CD4-positive, alpha-beta T cell treated with Interleukin-15 for 1 hour (primary cell): ENCODE data around the gene NUB1.

ENCODE experiments used
- DNase-seq: peaks from one replicate; pipeline ENCODE4 v3.0.0-alpha.2; 2020

The NUB1 gene

DNA sequence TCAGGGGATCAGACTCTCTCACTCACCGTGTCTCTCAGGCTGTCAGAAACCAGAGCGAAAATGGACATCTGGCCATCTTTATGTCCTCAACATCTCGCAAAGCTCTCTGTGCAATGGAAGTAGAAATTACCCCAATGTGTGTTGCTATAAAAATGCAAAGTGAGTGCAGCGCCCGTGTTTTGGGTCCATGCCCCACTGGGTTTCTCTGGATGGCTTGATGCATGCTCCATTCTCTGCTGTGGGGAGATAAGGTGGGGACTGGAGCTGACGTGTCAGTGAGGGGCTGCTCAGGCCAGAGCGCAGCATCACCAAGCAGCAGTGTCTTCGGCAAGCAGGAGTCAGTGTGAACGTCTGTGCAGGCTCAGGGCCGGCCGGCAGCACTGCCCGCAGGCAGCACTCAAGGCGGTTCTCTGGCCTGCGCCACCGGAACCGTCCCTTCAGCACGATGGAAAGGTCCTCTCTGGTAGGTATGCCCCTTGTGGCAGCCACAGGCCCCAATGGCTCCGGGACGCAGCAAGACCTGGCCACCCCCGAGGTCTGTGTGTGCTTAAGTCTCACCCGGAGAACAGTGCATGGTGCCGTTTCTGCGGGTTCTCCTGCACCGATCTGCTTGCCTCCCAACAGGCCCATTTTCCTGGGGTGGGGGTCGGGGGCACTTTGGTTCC lies 38.1 kb downstream of the NUB1 start:
- no peak for DNase-seq

DNA sequence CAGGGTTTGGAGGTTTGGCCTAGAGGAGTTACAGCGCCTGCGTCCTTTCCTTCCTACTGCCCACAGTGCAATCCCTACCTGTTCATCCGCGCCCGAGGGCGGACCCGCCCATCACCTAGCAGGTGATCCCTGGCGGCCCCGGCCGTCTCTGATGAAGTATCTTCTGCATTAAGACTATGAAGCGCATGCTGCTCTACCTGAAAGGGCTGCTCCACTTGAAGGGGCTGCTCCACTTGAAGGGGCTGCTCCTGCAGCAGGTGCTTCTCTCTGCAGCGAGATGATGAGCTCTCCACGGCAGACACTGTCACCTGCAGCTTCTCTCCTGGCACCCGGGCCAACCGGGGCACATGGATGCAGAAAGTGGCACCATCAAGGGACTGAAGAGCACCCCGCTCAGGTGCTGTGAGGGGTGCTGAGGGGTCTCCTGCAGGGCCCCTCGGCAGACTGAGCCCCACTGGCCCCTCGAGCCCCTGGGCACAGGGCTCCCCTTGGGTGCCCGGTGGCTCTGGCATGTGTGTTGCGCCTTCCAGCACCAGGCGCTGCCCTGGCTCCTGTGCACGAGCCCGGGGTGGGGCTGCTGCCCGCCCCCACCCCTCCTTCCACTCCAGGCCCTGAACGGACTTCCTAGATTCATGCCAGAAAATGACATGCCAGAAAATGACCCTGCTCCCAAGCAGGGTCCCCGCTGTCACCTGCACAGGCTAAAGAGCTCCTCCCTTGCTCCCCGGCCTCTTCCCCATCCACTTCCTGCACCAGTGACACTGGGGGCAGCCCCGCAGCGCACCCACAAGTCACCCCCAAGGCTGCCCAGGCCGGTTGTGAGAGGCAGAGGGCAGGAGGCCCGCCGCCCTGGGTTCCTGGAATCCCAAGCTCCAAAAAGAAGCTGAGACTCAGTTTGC lies 38.8 kb downstream of the NUB1 start:
- DNase-seq, result no peak

DNA sequence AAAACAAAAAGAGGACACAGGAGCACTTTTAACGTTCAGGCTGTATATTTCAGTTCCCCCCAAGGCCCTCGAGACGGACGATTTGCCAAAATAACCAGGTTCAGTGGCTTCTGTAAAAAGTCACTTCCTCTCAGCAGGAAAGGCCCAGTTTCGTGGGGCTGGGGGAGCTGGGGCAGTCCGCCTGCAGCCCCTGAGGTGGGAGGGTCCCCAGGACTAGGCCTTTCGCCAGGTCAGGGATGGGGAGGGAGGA lies 39.4 kb downstream of the NUB1 start:
- DNase-seq, result peak; percentile 35

DNA sequence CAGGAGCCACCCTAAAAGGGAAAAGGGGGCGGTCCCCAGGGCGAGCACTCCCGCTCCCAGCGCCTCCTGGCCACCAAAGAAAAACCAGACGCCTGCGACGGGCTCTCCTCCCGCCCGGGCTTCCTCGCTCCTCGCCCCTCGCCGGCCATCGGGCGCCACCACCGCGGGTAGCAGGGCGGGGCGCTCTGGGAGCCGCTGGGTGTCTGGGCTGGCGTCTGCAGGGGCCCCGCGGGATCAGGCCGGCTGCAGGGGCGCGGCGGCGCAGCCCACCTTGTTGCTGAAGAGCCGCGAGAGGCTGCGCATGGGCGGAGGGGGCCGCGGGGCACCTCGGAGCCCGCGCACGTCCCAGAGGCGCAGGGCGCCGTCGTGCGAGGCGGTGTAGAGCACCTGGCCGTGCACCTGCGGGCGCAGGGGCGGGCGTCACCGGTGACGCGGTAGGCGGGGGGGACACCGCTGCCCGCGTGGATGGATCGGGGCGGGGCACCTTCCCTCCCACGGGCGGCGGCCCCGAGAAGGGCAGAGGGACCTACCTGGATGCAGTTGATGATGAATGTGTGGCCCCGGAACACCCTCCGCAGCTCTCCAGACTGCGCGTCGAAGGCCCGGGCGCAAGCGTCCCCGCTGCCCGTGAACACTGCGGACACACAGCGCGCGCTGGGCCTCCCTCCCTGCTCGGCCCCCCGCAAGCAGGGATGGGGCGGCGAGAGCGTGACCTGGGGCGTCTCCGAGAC lies 39.9 kb downstream of the NUB1 start:
- peak; percentile 81 for DNase-seq

DNA sequence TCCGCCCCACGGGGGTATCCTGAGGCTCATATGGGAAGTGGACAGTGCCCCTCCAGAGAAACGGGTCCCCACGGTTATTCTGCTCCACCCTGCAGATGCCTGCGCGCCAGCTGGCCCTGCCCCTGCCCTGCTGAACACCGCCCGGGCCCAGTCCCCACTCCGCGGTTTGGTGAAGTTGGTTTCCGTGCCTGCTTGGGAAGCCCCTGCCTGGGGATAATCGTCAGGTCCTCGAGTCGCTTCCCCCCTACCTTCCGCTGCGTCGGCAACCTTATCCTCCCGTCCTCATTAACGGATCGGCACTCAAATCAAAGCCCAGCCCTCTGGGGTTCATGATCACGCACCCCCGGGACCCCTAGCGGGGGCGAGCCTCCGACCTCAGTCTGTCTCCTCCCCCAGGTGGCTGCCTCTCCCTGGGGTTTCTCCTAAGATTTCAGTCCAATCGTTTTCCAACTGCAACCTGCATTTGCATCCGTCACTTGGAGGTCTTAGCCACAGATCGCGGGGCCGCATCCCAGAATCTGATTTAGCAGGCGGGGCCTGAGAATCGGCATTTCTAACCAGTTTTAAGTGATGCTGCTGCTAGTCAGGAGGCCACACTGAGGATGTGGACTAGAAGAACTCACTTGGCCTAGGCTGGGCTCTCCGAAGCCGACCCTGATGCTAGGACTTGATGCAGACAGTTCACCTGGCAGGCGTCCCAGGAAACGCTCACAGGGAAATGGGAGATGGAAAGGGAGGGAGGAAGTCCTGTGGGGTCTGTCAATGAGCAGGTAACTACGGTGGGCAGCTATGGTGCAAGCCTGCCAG lies 40.7 kb downstream of the NUB1 start:
- DNase-seq, result peak; percentile 66

DNA sequence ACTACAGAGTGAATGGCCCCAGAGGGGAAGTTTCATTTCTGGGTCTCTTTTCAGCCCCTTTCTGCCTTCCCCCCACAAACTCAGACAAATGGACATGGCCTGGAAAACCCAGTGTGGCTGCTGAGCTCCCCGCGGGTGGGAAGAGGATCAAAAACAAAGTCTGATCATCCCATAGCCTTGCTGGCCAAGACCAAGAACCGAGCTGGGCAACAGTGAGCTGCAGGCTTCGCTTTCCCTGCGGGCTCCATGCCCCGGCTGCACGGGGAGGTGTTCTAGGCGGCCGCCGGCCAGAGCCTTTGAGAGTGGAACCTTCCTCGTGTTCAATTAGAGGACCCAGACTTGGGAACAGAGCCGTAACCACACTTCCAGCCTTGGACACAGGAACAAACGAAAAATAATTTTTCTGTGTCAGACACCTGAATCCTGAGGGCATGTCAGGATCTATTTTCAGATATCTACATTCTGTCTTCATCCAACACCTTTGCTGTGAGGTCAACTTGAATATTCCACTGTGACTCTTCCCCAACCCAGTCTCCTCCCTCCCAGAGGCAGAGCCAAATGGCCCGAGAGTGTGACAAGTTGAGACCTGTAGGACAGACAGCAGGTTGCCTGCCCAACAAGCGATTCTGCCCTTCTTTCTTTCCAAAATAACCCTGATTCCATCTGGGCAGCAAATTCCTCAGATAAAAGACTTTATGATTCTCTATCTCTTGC lies 42.2 kb downstream of the NUB1 start:
- no peak for DNase-seq

DNA sequence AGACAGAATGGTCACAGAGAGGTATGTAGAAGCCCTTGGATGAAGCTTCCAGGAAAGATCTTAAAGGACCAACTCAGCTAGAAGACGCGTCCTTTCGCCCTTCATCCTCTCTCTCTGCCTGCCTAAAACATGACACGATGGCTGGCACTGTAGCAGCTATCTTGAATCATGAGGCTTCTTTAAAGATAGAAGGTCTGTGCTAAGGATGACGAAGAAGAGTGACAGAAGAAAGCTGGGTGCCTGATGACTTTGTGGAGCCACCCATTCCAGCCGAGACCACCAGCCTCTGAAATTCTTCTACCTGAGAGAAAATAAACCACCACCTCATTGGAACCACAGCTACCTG lies 42.7 kb downstream of the NUB1 start:
- DNase-seq, result no peak

DNA sequence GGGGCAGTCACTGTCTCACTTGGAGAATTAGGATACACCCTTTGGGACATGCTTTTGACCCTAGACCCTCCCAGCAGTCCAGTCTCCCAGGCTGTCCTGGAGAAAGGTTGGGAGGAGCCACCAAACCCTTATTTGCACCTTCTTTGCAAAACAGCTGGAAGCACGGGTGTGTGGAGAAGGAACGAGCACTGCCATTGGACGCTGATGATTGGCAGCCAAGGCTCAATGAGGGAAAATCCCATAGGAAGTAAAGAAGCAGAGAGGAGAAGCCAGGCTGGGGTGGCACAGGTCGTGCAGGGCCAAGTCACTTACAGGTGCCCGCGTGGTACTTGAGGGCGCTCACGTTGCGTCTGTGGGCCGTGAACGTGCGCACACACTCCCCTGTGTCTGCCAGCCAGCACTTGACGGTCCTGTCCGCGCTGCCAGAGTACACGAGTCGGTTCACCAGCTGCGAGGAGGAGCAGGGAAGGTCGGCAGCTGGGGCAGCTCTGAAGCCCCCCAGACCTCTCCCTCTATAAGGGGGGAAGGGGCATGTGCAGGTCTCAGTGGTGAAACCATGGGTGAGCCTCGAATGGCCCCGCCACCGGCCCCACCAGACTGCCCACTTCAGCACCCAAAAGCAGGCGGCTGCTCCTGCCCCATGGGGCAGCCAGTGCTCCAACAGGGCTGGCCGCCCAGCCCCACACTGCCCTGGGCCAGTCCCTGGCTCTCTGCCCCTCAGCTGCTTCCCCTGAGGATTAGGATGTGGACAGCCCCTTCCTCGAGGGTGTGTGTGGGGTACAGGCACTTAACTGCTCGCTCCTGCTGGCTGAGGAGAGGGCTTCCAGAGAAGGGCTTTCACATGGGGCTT lies 43.4 kb downstream of the NUB1 start:
- peak; percentile 14 for DNase-seq

DNA sequence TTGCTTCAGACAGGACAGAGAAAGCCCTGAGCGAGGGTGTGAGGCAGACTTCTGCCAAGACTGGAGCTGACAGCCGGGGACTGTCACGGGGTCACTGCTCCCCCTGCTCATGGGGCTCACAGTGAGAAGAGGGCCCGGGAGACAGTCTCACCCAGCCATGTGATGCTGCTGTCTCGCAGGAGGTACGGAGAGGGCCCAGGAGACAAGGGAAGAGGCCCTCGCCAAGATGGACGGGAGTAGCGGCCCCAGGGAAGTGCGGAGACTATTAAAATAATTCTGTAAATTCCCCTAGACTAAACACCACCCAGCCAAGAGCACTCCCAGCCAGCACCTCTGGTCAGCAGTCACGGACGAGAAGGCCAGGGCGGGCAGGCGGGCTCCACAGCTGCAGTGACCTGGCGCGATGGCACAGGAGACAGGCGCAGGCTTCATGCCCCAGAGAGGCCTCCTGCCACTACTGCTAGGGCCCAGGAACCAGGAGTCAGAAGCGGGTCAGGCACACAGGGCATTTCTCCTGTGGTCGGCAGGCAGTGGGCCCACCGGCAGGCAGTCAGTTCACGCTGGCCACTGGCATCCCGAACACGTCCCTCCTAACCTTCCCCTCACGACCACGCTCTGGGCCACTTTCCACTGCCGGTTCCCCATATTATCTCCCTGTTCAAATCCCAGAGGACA lies 44.2 kb downstream of the NUB1 start:
- peak; percentile 10 for DNase-seq

DNA sequence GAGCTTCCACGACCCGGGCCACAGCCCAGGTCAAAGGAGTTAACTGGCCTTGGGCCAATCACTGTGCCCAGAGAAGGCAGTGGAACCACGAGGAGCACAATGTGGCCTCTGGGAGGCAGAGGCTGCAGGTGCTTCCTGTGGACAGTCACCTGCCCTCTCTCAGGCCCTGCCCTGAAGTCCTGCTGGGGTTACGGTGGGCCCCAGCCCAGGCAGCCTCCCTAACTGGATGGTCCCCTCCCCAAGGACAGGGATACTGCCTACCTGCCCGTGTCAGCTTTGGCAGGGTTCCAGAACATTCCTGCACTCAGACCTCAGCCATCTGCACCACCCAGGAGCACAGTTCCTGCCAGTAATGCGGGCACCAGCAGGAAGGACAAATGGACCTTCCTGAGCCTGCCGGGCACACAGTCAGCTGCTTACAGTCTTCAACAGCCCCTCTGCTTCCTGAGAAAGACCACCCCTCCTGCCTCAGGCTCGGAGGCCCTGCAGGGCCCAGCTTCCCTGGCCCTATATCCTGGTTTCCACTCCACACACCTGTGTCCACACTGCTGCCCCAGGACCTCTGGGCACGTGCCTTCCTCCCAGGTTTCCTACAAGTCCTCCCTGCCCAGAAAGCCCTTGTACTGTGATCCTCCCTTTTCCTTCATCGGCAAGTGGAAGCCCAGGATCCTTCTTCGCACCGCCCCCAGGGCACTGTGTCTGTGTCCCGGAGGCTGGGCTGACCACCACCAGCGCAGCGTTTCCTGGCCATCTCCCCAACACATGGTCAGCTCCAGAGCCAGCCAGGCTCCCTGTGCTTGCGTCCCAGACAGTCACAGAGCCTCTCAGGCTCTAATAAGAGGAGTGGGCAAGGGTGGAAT lies 44.9 kb downstream of the NUB1 start:
- peak; percentile 15 for DNase-seq

DNA sequence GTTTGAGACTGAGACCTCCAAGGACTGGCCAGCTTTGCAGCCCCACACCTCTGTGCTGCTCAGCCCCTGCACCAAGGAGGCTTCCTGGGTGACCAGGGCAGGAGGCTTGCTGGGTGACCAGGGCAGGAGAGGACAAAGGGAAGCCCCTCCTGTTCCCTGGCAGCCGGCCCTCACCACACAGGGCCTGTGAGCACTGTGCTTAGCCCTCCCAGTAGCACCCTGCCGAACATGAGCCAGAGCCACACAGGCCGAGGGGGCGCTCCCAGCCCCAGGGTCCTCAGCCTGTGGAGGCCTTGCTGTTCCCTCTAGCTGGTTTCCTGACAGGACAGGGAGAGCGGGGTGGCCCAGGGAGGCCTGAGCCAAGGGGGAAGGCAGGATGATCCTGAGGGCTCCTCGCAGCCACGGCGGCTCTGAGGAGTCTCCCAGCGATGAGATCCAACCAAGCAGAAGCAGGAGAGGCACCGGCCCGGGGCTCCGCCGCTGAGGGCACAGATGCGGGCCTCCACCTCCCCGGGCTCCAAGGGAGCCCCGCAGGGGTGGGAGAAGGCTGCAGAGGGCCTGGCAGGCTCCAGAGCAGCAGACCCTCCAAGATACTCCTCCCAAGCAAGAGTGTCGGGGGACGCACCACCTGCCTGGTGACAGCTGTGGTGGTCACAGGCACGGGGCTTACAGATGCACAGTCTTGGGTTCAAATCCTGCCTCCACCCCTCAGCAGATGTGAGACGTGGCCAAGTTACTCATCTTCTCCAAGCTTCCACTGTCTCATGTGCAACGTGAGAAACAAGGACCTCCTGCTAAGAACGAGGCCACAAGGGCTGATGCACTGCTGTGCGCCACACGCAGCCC lies 45.8 kb downstream of the NUB1 start:
- DNase-seq, result peak; percentile 9

DNA sequence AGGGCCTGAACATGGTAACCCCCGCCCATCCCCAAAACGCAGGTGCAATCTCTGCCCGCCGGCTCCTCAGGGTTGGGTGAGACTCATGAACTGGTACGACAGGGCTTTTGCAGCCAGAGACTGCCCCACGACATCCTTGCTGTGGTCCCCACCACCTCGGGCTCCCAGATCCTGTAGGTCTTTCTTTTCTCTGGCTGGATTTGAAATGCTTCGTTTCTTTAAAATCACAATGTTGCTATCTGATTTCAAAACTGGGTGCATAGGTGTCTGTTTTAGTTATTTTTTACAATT lies 46.3 kb downstream of the NUB1 start:
- peak; percentile 9 for DNase-seq

DNA sequence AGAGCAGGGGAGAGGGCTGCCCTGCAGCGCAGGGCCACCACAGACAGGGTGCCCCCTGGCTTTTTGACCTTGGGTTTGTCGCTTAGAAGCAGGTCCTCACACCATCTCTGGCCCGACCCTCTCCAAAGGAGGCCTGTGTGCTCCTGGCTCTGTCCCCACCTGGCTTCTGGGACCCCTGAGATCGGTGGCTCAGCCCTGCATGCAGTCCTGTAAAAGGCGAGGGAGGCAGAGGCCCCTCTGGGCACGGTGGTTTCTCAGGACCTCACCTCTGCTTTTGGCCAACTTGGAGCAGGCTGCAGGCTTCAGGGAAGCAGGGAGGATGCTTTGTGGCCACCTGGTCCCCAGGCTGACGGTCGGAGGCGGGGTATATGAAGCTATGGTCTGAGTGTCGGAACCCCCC lies 46.8 kb downstream of the NUB1 start:
- DNase-seq, result peak; percentile 10

DNA sequence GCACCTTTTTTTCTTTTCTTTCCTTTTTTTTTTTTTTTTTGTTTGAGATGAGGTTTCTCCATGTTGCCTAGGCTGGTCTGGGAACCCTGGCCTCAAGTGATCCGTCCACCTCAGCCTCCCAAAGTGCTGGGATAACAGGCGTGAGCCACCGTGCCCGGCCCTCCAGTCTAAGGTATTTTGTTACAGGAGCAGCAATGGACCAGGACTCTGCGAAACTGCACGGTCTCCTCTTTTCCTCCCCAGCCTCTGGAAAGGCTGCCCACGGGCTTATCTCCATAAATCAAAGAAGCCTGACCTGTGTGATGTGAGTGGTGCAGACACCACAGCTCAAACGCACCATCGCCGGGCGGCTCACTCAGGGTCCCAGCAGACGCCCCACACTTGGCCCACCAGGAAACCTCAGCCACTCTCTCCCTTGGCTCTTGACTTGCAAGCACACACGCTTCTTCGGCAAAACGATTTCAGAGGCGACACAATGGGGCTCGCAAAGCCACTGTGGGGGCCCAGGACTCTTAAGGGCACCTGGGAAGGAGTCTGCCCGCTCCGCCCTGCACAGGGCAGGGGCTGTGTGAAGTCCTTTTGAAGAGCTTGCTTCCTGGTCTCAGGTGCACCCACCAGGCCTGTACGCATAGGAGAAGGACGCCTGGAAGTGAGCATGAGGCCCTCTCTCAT lies 47.6 kb downstream of the NUB1 start:
- peak; percentile 5 for DNase-seq

DNA sequence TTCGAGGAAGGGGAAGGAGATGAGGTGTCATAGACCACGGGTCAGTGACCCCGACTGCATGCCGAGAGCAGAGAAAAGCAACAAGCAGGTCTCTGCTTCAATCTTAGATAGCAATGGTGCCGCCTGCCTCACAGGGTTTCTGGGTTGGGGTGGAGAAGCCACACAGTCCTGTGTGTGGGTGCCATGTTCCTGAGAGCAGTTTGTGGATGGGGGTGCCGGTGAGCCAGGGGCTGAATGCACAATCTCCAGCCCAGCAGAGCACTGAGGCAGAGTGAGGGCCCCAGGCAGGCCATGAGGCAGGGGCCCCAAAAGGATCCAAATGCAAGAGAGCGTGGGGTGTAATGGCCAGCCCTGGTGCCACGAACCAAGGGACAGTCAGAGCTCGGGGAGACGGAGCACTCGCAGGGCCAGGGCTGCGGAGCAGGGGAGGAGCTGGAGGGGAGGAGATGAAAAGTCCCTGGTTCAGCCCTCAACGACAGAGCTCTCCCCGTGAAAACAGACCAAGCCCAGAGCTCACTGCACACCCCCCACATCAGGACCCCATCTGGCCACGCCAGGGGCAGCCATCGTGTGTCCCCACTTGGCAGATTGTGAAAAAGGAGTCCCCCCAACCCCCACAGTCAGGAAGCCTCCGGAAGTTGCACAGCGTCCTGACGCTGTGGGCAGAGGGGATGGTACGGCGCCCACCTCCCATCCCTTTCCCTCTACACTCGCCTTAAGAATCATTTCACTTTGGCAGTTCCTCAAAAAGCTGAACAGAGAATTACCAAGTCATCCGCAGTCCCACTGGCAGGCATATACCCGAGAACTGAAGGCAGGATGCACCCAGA lies 48.4 kb downstream of the NUB1 start:
- peak; percentile 13 for DNase-seq

DNA sequence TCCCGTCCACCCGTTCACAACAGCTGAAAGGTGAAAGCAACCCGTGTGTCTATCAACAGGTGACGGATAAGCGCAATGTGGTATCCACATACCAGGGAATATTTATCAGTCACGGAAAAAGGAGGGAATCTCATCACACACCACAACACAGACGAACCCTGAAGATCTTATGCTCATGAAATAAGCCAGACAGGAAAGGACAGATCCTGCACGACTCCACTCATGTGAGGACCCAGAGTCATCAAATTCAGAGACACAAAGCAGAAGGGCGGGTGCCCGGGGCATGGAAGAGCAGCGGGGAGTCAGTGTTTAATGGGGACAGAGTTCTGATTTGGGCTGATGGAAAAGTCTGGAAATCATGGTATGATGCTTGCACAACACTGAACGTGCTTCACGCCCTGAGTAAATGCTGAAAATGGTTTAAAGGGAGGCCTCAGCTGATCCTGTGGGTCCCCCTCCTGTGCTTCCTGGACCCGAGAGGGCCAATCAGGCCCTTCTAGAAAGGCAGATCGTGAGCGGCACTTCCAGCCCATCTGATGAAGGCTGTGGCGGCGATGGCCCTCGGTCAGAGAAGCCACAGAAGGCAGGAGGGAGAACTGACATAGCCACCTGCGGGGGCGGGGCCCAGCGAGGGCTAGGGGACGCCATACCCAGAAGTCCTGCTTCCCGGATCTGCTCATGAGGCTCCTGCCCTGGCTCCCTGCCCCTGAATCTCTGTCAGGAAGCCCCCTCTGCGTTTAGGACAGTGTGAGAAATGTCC lies 49.2 kb downstream of the NUB1 start:
- DNase-seq, result peak; percentile 1

DNA sequence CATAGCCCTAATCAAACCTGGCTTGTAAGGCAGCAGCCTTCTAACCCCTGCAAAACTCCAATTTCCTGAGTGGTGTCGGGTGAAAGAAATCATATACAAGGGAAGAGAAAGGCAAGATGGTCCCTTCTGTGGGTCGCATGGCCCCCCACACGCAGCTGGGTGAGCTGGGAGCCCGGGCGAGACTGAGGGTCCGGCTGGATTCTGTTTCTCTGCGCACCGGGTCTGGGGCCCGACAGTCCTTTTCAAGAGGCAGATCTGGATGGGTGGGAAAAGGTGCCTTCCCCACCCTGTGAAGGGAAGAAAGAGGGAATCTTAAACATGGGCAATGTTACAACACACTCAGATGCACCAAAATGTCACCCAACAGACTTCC lies 49.7 kb downstream of the NUB1 start:
- DNase-seq, result no peak
